C4-2B (cell line): ENCODE data around the gene HPS5.

Source experiments
- CTCF ChIP-seq: fragments of 450-650 bp; conservative IDR thresholded peaks from 2 replicates; pipeline ENCODE4 v1.5.1; 2017; ENCODE audit warnings: mild to moderate bottlenecking
- ZFX ChIP-seq: fragments of 450-650 bp; IDR thresholded peaks from 2 replicates; pipeline ENCODE4 v1.6.1; 2017

GRCh38 chr11:18332891-18333290 is 11.0 kb upstream of the HPS5 start:
- TF ChIP-seq CTCF (no peak), ZFX (no peak)
